ENCODE data around the gene KLK12.

KLK12 gene

DNA sequence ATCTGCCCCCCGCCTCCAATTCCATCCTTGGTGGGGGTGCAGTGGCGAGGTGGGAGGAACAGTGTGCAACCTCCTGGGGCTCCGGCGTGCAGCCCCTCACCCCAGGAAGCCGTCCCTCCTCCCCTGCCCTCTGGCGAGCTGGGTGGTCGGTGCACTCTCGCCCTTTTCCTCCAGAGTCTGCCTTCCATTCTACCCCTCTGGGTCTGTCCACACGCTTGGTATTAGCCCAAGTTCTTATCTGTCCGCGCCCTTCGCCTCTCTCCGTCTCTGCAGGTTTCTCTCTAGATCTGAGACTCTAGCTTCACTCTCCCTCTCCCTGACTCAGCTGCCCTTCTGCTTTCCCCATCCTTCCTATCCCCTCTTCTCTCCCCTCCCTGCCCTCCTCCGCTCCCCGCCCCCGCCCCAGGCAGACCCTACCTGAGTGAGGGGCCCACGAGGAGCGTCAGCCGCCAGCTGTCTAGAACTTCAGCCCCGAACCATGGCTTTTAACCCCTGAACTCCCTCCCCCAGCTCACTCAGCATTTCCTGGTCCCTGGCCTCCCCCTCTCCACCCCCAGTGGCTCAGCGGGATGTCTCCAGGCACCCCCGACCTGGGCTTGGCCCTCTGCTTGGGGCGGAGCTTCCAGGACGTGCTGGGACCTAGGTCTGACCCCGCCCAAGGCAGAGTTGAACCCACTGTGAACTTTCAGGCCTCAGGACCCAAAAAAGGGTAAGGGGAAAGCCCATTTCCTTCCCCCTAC, 30.6 kb upstream of the KLK12 start:
- peaks cover 4% of the 10 kb centered on the region for H3K4me1 Mint-ChIP-seq
- peaks cover 10% of the 10 kb centered on the region for H3K36me3 Mint-ChIP-seq
- H3K4me3 Mint-ChIP-seq = no peak overlapping the region
- DNase-seq (ENCODE audit: low spot score in 2 of 2) (no peak), ATAC-seq (ENCODE audit: low read depth) (no peak)
- no peak overlapping the region for H3K27ac Mint-ChIP-seq
- peaks cover 29% of the 10 kb centered on the region for H3K27me3 Mint-ChIP-seq
- H3K9me3 Mint-ChIP-seq = peaks cover 11% of the 10 kb centered on the region

DNA sequence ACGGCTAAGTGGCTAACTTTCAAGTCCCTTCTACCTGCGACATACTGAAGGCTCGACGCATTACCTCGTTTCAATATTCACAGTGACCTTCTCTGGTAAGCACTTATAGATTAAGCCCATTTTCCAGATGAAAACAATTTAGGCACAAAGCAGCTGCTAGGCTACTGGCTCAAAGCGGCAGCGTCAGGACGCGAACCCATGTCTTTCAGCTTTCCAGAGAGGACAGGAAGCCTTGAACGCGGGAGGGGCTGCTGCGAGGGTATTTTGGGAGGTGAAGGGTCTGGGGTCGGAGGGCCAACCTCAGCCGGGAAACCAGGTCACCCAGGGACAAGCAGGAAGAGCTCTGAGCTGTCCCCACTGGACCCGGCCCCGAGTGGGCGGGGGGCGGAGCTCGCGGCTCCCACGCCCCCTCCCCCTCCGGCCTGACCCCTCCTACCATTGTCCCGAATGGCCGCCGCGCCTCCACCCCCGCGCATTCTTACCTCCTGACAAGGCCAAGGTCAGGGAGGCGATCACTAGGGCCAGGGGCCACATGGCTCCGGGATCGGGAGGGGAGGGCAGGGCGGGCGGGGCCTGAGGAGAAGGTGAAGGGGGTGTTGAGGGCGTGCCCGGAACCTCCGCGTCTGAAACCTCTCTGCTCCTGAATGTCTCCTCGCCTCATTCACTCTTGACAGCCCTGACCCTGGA, 29.9 kb upstream of the KLK12 start, which contains the start of gene KLK13:
Gene KLK13 (minus strand): TSS at position 559 of the 687 bp plus-strand sequence. CDS start 25 bp downstream, at position 534.
- no peak for DNase-seq (ENCODE audit: low spot score in 2 of 2)
- no peak for ATAC-seq (ENCODE audit: low read depth)
- Mint-ChIP-seq H3K9me3 (peaks cover 11% of the 10 kb centered on the region), H3K27me3 (peaks cover 32% of the 10 kb centered on the region), H3K36me3 (peaks cover 10% of the 10 kb centered on the region), H3K27ac (no peak within 1 kb of the TSS), H3K4me3 (no peak within 1 kb of the TSS), H3K4me1 (peaks cover 4% of the 10 kb centered on the region)

DNA sequence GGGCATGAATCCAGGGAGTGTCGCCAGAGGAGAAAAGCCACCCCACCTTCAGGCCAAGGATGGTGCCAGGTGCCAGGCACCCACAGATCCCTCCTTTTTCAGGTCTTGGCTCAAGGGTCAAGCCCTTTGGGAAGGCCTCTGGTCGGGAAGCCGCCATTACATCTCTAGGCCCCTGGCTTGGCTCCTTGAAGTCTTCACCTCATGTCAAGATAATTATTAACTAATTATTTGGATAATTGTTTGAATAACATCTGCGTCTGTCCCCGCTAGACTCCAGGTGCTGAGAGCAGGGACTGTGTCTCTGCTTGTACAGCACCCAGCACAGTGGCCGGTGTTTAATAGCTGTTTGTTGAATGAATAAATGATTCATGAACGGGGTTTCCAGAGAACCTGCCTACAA, 28.9 kb upstream of the KLK12 start:
- Mint-ChIP-seq H3K4me3 (no peak overlapping the region), H3K4me1 (peaks cover 4% of the 10 kb centered on the region), H3K27ac (no peak overlapping the region), H3K27me3 (peaks cover 34% of the 10 kb centered on the region), H3K9me3 (peaks cover 11% of the 10 kb centered on the region), H3K36me3 (peaks cover 10% of the 10 kb centered on the region)
- DNase-seq (ENCODE audit: low spot score in 2 of 2) = no peak
- no peak for ATAC-seq (ENCODE audit: low read depth)

DNA sequence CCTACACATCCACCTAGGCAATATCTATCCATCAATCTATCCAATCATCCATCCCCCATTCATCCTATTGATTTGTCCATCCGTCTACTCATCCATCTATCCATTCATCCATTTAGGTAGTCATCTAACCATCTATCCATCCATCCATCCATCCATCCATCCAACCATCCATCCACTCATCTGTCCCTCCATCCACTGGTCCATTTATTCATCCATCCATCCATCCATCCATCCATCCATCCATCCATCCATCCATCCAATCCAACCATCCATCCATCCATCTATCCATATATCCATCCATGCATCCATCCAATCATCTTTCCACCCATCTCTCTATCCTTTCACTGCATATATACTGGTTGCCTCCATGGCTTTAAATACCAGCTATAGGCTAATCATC, 26.2 kb upstream of the KLK12 start:
- peaks cover 10% of the 10 kb centered on the region for H3K9me3 Mint-ChIP-seq
- ATAC-seq (ENCODE audit: low read depth) (no peak), DNase-seq (ENCODE audit: low spot score in 2 of 2) (no peak)
- no peak overlapping the region for H3K27ac Mint-ChIP-seq
- H3K4me1 Mint-ChIP-seq = peaks cover 4% of the 10 kb centered on the region
- H3K4me3 Mint-ChIP-seq = no peak overlapping the region
- peaks cover 5% of the 10 kb centered on the region for H3K36me3 Mint-ChIP-seq
- peaks cover 32% of the 10 kb centered on the region for H3K27me3 Mint-ChIP-seq

DNA sequence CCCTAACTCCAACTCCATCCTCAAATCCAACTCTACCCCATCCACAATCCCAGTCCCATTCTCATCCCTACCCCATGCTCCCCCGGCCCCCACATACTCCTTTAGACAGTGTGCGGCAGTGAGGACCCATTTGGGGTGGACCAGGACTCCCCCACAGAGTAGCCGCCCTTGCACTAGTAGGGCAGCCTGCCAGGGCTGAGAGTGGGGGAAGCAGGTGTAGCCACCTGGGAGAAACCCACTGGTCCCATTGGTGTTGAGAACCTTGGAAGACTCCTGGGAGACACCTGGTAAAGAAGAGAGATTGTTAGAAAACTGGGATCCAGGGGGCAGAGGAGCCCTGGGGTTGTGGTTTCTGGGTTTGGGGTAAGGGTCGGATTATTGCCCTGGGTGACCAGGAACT, 25.5 kb upstream of the KLK12 start:
- Mint-ChIP-seq H3K4me1 (peaks cover 1% of the 10 kb centered on the region), H3K36me3 (peaks cover 3% of the 10 kb centered on the region), H3K27me3 (peaks cover 34% of the 10 kb centered on the region), H3K9me3 (peaks cover 10% of the 10 kb centered on the region), H3K4me3 (no peak overlapping the region), H3K27ac (no peak overlapping the region)
- DNase-seq (ENCODE audit: low spot score in 2 of 2) = no peak
- ATAC-seq (ENCODE audit: low read depth) = no peak

DNA sequence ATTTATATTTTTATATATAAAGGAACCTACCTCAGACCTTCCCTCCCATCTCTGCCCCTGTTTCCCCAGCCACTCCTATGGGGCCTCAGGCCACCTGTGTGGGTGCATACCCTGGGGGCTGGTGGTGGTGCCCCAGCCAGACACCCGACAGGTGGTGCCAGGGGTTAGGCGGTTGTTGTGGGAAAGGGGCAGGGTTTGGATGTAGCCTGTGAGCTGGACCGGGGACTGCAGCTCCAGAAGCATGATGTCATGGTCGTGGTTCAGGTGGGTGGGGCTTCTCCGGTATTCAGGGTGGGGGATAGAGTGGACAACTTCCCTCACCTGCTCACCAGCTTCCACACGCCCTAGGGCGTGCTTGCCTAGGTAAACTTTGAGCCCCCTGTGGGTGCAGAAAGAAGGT, 24.9 kb upstream of the KLK12 start:
- peaks cover 35% of the 10 kb centered on the region for H3K27me3 Mint-ChIP-seq
- ATAC-seq (ENCODE audit: low read depth) = no peak

DNA sequence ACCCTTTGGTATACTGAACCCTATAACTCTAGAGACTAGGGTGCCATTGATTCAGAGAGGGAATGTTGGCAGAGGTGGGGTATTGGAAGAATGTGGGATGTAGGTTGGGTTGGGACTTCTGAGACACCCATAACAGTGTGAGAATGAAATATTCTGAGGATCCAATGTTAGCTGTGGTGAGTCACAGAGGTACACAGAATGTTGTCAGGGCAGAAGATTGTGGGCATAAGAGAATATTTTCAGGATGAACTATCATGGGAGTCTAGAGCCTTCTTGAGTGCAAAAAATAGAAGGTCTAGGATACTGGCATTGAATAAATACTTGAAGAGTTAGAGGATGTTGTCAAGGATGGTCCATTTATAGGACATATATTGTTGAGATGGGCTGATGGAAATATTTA, 21.1 kb upstream of the KLK12 start:
- Mint-ChIP-seq H3K4me3 (no peak overlapping the region), H3K9me3 (peaks cover 7% of the 10 kb centered on the region), H3K27me3 (peaks cover 29% of the 10 kb centered on the region), H3K4me1 (no peaks in the 10 kb centered on the region), H3K36me3 (peaks cover 1% of the 10 kb centered on the region), H3K27ac (no peak overlapping the region)
- ATAC-seq (ENCODE audit: low read depth) (no peak), DNase-seq (ENCODE audit: low spot score in 2 of 2) (no peak)

More for the DNA sequence above, 24.9 kb upstream of the KLK12 start:
- no peak for DNase-seq (ENCODE audit: low spot score in 2 of 2)
- no peaks in the 10 kb centered on the region for H3K4me1 Mint-ChIP-seq
- H3K36me3 Mint-ChIP-seq = peaks cover 2% of the 10 kb centered on the region
- no peak overlapping the region for H3K27ac Mint-ChIP-seq
- no peak overlapping the region for H3K4me3 Mint-ChIP-seq
- H3K9me3 Mint-ChIP-seq = peaks cover 11% of the 10 kb centered on the region

DNA sequence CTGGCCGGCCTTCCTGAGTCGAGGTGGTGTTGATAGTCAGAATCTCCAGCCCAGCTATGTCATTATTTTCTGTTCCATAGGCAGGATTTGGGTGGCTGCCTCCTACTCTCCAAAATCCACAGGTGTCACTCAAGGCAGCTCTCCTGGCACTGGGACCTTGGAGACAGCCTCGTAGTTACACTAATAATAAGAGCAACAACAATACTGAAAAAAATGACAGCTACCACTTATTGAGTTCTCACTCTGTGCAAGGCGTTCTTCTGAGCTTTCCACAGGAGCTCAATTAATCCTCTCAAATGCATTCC, 12.2 kb upstream of the KLK12 start:
- H3K27me3 Mint-ChIP-seq = peaks cover 5% of the 10 kb centered on the region
- DNase-seq (ENCODE audit: low spot score in 2 of 2) (no peak), ATAC-seq (ENCODE audit: low read depth) (no peak)
- H3K4me3 Mint-ChIP-seq = no peak overlapping the region
- H3K4me1 Mint-ChIP-seq = no peaks in the 10 kb centered on the region
- no peak overlapping the region for H3K27ac Mint-ChIP-seq
- H3K36me3 Mint-ChIP-seq = no peaks in the 10 kb centered on the region
- peaks cover 4% of the 10 kb centered on the region for H3K9me3 Mint-ChIP-seq

DNA sequence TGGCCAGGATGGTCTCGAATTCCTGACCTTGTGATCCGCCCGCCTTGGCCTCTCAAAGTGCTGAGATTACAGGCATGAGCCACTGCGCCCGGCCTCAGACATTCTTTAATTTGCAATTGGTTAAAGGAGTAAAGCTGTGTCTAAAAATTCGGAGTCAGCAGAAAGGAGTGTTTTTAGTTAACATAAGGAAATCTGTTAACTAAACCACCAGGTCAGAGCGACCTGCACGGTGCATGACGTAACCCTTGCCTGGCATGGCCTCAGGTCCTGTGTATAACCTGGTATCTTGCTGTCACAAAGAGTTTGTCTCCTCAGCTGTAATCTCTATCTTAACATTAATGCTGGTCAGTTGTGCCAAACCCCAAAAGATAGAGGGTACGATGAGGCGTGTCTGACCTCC, 9.5 kb upstream of the KLK12 start:
- Mint-ChIP-seq H3K4me3 (no peak overlapping the region), H3K27me3 (peaks cover 5% of the 10 kb centered on the region), H3K4me1 (no peaks in the 10 kb centered on the region), H3K27ac (no peak overlapping the region), H3K36me3 (no peaks in the 10 kb centered on the region), H3K9me3 (peaks cover 4% of the 10 kb centered on the region)
- no peak for ATAC-seq (ENCODE audit: low read depth)
- DNase-seq (ENCODE audit: low spot score in 2 of 2) = no peak

DNA sequence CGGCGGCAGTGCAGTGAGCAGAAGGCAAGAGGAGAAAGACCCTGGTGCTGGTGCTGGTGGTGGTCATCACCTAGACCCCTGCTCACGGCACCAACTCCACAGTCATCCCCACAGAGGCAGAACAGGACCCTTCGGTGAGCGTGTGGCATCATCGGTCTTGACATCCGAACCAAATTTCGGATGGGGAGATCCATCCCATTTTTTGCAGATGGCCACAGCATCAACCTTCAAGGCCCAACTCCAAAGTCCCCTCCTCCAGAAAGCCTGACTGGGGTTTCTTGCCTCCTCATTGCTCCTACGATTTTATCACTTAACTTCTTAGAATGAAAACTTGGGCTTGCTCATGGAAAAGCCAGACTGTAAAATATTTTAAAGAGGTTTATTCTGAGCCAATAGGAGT, 8.7 kb upstream of the KLK12 start:
- Mint-ChIP-seq H3K27ac (no peak overlapping the region), H3K27me3 (peaks cover 2% of the 10 kb centered on the region), H3K36me3 (no peaks in the 10 kb centered on the region), H3K9me3 (peaks cover 2% of the 10 kb centered on the region), H3K4me1 (no peaks in the 10 kb centered on the region), H3K4me3 (no peak overlapping the region)
- DNase-seq (ENCODE audit: low spot score in 2 of 2) = no peak
- ATAC-seq (ENCODE audit: low read depth) = no peak

DNA sequence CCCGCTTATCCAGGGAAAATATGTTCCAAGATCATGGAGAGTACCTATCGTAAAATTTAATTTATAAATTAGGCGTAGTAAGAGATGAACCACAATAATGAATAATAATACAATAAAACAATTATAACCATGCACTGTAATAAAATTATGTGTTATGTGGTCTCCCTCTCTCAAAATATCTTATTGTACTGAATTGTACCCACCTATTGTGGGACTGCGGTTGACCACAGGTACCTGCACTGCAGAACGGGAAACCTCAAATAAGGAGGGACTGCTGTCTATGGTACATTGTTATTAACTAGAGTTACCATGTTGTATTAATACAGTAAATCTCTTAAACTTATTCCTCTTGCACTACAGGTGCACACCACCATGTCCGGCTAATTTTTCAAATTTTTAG, 5.3 kb upstream of the KLK12 start:
- DNase-seq (ENCODE audit: low spot score in 2 of 2) (no peak), ATAC-seq (ENCODE audit: low read depth) (no peak)
- Mint-ChIP-seq H3K27ac (no peak overlapping the region), H3K4me3 (no peak overlapping the region), H3K27me3 (peaks cover 2% of the 10 kb centered on the region), H3K9me3 (peaks cover 2% of the 10 kb centered on the region), H3K36me3 (no peaks in the 10 kb centered on the region), H3K4me1 (no peaks in the 10 kb centered on the region)

DNA sequence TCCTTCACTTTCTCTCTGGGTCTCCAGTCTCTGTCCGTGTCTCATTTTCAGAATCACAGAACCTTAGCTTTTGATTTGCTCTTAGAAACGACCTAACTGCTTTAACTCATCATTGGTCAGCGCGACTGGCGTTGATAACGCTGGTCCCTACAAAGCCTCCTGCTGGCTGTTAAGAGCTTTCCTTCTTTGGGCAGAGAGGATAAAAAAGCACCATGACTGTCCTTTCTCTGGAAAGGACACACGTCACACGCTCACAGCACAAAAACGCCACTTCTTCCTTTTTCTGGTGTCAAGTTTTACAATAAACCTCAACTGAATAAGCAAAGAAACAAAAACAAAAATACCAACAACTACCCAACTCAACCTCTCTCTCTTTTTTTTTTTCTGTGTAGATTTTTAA, 1.7 kb upstream of the KLK12 start:
- Mint-ChIP-seq H3K9me3 (no peaks in the 10 kb centered on the region), H3K4me1 (no peaks in the 10 kb centered on the region), H3K27me3 (peaks cover 14% of the 10 kb centered on the region), H3K27ac (no peak overlapping the region), H3K36me3 (no peaks in the 10 kb centered on the region), H3K4me3 (no peak overlapping the region)
- ATAC-seq (ENCODE audit: low read depth) (no peak), DNase-seq (ENCODE audit: low spot score in 2 of 2) (no peak)

DNA sequence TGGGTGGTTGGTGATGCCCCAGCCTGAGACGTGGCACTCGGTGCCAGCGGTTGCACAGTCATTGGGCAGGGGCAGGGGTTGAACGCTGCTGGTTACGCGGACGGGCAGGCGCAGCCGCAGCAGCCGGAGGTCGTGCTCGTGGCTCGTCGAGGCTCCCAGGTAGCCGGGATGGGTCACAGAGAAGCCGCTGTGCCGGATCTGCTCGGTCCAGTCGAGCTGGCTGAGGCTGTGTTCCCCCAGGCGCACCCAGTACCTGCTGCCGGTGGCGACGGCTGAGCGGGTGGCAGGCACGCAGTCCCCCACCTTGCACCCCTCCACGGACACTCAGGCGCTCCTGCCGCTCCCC, 2.9 kb downstream of the KLK12 start:
- DNase-seq (ENCODE audit: low spot score in 2 of 2) (no peak), ATAC-seq (ENCODE audit: low read depth) (no peak)
- Mint-ChIP-seq H3K36me3 (no peaks in the 10 kb centered on the region), H3K9me3 (peaks cover 5% of the 10 kb centered on the region), H3K27me3 (peaks cover 28% of the 10 kb centered on the region), H3K4me3 (no peak overlapping the region), H3K27ac (no peak overlapping the region), H3K4me1 (no peaks in the 10 kb centered on the region)

DNA sequence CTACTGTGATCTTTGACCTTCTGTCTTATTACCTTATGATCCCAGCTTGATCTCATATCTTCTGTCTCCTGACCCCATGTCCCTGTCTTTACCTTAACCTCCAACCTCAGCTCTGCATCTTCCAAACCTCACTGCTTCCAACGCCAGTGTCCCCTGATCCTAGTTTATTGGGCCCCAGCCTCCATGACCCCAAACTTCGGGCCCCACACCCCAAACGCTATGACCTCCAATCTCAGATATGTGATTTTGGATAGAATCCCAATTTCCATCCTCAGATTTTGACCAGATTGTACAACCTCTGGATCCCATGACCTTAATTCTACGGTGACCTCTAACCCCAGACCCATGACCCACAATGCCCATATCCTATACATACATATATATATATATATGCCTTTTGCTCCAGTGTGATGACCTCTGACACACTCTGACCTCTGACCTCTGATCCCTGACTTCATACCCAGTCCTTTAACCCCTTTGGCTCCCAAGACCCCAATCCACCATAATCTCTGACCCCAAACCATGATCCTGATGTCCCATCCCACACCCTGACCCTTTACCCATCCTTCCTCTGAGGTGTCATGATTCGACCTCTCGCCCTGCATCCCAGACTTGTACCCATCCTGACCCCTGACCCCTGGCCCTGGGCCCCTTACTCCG, 3.5 kb downstream of the KLK12 start:
- ATAC-seq (ENCODE audit: low read depth) (no peak), DNase-seq (ENCODE audit: low spot score in 2 of 2) (no peak)
- Mint-ChIP-seq H3K9me3 (peaks cover 5% of the 10 kb centered on the region), H3K4me1 (no peaks in the 10 kb centered on the region), H3K27ac (no peak overlapping the region), H3K4me3 (no peak overlapping the region), H3K27me3 (peaks cover 31% of the 10 kb centered on the region), H3K36me3 (no peaks in the 10 kb centered on the region)
